Esophagus muscularis mucosa (tissue), 3 donors: ENCODE measurements around the gene PAK4.

Experiments
- CTCF ChIP-seq, 3 experiments: fragments of 200-600 bp in 2 of 3; fragments of 450-650 bp in 1 of 3; sonication (generic) in 2 of 3; IDR thresholded peaks; one replicate each; pipeline ENCODE4 v1.5.1; 2017 to 2019; ENCODE audit warnings: antibody characterized with exemption in 3 of 3, mild to moderate bottlenecking in 2 of 3, moderate library complexity in 1 of 3
- POLR2A ChIP-seq: fragments of 450-650 bp; IDR thresholded peaks from one replicate; pipeline ENCODE4 v1.6.1; 2017; ENCODE audit warnings: antibody characterized with exemption, moderate library complexity, mild to moderate bottlenecking, low read depth

- TF ChIP-seq POLR2A (no peak), CTCF (IDR thresholded peaks at IDR 0.05) (no peak)
Observed at GRCh38 chr19:39129116-39129515, 3.5 kb downstream of the PAK4 start.
